Common myeloid progenitor, CD34-positive (primary cell): ENCODE results near the gene SVOP.
"Not testable (repeated sequence)": the region's sequence is repeated elsewhere in the genome, so short reads cannot be mapped to it uniquely, and the experiment has no call there.

Experiments
- CTCF ChIA-PET: fragments of 350-600 bp; sonication (Branson Sonifier 250); formaldehyde crosslinking; loops from one replicate; lab custom pipeline; 2021; ENCODE audit warnings: antibody characterized with exemption; lab: Charles Lee
- POLR2A ChIA-PET: fragments of 350-600 bp; sonication (Branson Sonifier 250); formaldehyde crosslinking; loops from one replicate; lab custom pipeline; 2021; ENCODE audit warnings: antibody characterized with exemption; lab: Charles Lee
- DNase-seq, 3 donors: peaks; one replicate each; pipeline versions ENCODE4 v3.0.0 to v3.0.0-alpha.2; 2013
- H3K27ac ChIP-seq, 2 experiments: 1 replicate in 1 of 2; 2 replicates in 1 of 2; pipeline ENCODE4 v1.7.0; 2013; ENCODE audit warnings: inconsistent platforms in 2 of 2, low read length in 2 of 2, mild to moderate bottlenecking in 2 of 2, low read depth in 1 of 2, moderate library complexity in 1 of 2; ENCODE audit not compliant: severe bottlenecking in 2 of 2, insufficient read depth in 1 of 2, poor library complexity in 1 of 2
- H3K27me3 ChIP-seq, 5 experiments: replicated peaks in 2 of 5; 1 replicate in 3 of 5; 2 replicates in 2 of 5; pipeline versions ENCODE4 v1.6.1 to v1.7.0; 2013; ENCODE audit warnings: low read length in 4 of 5, mild to moderate bottlenecking in 2 of 5, moderate library complexity in 2 of 5, inconsistent platforms in 1 of 5; ENCODE audit not compliant: insufficient read depth in 5 of 5, control insufficient read depth in 4 of 5
- H3K36me3 ChIP-seq, 4 experiments: 1 replicate in 2 of 4; 2 replicates in 2 of 4; pipeline versions ENCODE4 v1.6.1 to v1.7.0; 2013; ENCODE audit warnings: low read length in 3 of 4, control low read depth in 1 of 4, mild to moderate bottlenecking in 1 of 4; ENCODE audit not compliant: control insufficient read depth in 4 of 4, insufficient read depth in 4 of 4
- H3K4me1 ChIP-seq, 4 experiments: 1 replicate in 3 of 4; 2 replicates in 1 of 4; pipeline versions ENCODE4 v1.6.1 to v1.7.1; 2013; ENCODE audit warnings: low read length in 3 of 4, mild to moderate bottlenecking in 3 of 4, control low read depth in 1 of 4, inconsistent platforms in 1 of 4, moderate library complexity in 1 of 4; ENCODE audit not compliant: control insufficient read depth in 4 of 4, insufficient read depth in 4 of 4; ENCODE audit errors: control extremely low read depth in 1 of 4
- H3K4me3 ChIP-seq, 7 experiments: 1 replicate in 4 of 7; 2 replicates in 3 of 7; pipeline versions ENCODE4 v1.5.1 to v1.7.0; 2013; ENCODE audit warnings: mild to moderate bottlenecking in 7 of 7, low read length in 6 of 7, moderate library complexity in 6 of 7, inconsistent platforms in 2 of 7, low read depth in 2 of 7, control low read depth in 1 of 7; ENCODE audit not compliant: insufficient read depth in 4 of 7, control insufficient read depth in 1 of 7; ENCODE audit errors: extremely low read depth in 1 of 7
- H3K9me3 ChIP-seq, 5 experiments: 1 replicate in 4 of 5; 2 replicates in 1 of 5; pipeline versions ENCODE4 v1.6.1 to v1.7.1; 2013; ENCODE audit warnings: low read length in 4 of 5, mild to moderate bottlenecking in 2 of 5, inconsistent platforms in 1 of 5, low read depth in 1 of 5, moderate library complexity in 1 of 5; ENCODE audit not compliant: control insufficient read depth in 4 of 5, insufficient read depth in 2 of 5; ENCODE audit errors: control extremely low read depth in 1 of 5
- WGBS: methylation state at CpG from one replicate; pipeline ENCODE4 v1.1.5; 2013; ENCODE audit not compliant: insufficient coverage; 5-methylcytosine and 5-hydroxymethylcytosine counted together

The SVOP gene

DNA sequence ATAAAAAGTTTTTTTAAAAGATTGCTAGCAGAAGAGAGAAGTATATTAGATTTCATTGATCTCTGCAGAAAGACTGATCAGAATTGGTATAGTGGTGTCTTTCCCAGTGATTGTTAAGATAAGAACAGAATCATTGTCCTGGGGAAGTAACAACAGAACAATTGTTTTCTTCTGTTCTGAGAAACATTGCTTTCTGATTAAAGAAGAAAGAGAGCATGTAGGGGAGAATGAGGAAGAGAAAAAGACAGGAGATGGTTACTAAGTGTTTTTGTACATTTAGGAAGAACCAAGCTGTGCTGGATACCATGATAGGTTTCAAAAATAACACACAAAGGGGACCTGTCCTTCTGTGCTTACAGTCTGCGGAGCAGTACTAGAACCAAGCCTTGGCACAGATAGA lies 36.5 kb upstream of the SVOP start:
- Histone ChIP-seq H3K27ac (no peak overlapping the region), H3K4me3 (no peak overlapping the region), H3K36me3 (peaks cover 0 to 15% (median 8%) of the 10 kb centered on the region in 4 experiments), H3K4me1 (peaks cover 2 to 18% (median 12%) of the 10 kb centered on the region in 4 experiments), H3K27me3 (no peaks in the 10 kb centered on the region), H3K9me3 (no peaks in the 10 kb centered on the region)
- POLR2A ChIA-PET: no interaction called here
- CTCF ChIA-PET: no interaction called here
- no peak for DNase-seq
- 100% methylated on average over 1 of the region's 1 CpG for WGBS

DNA sequence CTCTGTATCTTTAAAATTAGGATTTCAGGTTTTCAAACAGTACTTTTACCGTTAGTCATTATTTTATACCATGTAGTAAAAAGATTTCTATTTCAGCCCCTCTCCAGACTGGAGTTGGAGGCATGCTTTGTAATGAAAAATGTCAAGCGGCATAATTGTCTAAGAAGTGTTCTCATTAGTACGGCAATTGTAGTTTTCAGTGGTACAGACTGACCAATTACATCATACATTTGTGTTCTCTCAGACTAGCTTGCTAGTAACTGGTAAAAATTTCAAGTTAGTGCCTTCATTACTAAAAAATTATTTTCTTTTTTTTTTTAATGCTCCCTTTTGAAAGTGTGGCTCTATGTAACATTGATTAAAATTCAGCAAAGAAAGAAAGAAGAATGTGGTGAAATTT lies 36.0 kb upstream of the SVOP start:
- Histone ChIP-seq H3K9me3 (no peaks in the 10 kb centered on the region), H3K27me3 (no peaks in the 10 kb centered on the region), H3K4me3 (no peak overlapping the region), H3K36me3 (peaks cover 0 to 15% (median 8%) of the 10 kb centered on the region in 4 experiments), H3K4me1 (peaks cover 4 to 22% (median 13%) of the 10 kb centered on the region in 4 experiments), H3K27ac (no peak overlapping the region)
- POLR2A ChIA-PET: no interaction called here
- CTCF ChIA-PET: no interaction called here
- no CpG with 5 or more reads among the region's 3 CpGs for WGBS
- no peak for DNase-seq

DNA sequence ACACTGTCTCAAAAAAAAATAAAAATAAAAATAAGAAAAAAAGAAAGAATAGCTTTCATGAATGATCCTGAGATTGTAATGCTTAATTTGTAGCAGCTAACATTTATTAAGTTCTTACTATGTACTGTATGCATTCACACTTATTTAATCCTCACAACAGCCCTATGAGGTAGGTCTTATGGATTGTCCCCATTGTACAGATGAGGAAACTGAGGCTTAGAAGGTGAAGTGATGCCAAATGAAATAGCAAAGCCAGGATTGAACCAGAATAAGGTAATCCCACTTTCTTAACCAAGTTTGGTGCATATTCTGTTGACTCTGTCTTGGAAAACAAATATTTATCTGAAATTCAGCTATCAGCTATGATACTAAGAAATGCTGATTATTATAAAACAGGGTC lies 33.7 kb upstream of the SVOP start:
- H3K4me3 ChIP-seq: peak overlapping the region in 1 of 7 experiments; percentile 96
- H3K9me3 ChIP-seq: no peaks in the 10 kb centered on the region
- H3K4me1 ChIP-seq: peaks cover 4 to 24% (median 14%) of the 10 kb centered on the region in 4 experiments
- H3K27ac ChIP-seq: peak overlapping the region in 1 of 2 experiments; percentile 88
- peak in 2 of 3 donors; percentile 4 to 9 for DNase-seq
- peaks cover 0 to 11% (median 7%) of the 10 kb centered on the region in 4 experiments for H3K36me3 ChIP-seq
- no peaks in the 10 kb centered on the region for H3K27me3 ChIP-seq
- ChIA-PET CTCF (interaction anchor here (1.2 to 2.6 kb wide), 5 partner anchors 10 to 57 kb away, joined by 3 to 9 read pairs (median 4); partner anchors contain the start of gene ALKBH2), POLR2A (no interaction called here)

DNA sequence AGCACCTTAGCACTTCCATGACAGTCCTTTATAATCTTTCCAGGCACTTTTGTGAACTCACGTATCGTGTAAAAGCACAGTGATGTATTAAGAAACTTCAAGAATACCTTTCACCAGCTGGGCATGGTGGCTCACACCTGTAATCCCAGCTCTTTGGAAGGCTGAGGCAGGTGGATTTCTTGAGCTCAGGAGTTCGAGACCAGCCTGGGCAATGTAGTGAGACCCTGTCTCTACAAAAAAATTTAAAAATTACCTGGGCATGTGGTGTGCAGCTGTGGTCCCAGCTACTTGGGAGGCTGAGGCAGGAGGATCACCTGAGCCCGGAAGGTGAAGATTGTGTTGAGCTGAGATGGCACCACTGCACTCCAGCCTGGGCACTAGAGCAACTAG lies 33.3 kb upstream of the SVOP start:
- peak overlapping the region in 6 of 7 experiments; percentile 88 to 98 (median 96) for H3K4me3 ChIP-seq

DNA sequence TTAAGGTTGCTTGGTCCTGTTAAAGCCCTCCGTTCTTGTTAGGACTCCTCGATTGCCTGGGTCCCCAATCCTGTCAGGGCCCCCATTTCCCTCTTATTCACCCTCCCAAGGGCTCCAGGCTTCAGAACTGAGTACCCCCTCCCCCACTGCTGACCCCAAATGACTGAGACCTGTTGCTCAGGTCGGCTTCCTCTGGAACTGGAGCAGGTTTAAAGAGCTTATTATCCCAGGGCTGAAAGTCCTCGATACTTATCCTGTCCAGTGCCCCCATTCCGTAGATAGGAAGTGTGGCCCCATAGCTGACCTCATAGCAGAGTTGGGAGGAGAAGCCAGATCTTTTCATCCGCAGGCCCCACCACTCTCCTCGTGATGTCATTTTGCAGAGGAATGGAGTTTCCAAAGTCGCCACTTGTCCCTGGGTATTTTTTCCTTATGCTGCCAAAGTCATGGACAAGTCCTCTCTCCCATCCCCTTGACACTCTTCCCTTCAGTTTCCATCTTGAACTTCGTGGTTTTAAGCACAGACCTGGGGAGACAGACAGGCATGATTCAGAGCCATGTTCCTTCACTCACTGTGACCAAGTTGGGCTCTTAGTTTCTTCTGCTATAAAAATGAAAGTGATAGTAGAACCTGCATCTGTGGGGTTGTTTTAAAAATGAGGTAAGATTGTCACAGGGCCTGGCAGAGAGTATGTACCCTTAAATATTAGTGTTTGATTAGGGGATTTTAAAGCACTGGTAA lies 32.7 kb upstream of the SVOP start:
- POLR2A ChIA-PET: no interaction called here
- CTCF ChIA-PET: interaction anchor here (1.2 to 2.6 kb wide), 3 partner anchors 16 to 58 kb away, joined by 3 to 9 read pairs (median 4); partner anchors contain the start of gene ALKBH2
- DNase-seq: peak; percentile 43 to 73 (median 68)
- peaks cover 4 to 24% (median 14%) of the 10 kb centered on the region in 4 experiments for H3K4me1 ChIP-seq
- H3K27me3 ChIP-seq: no peaks in the 10 kb centered on the region
- 28% methylated on average over 8 of the region's 9 CpGs for WGBS
- H3K4me3 ChIP-seq: peak overlapping the region; percentile 85 to 98 (median 96)
- peak overlapping the region; percentile 69 to 88 for H3K27ac ChIP-seq
- peaks cover 0 to 7% (median 5%) of the 10 kb centered on the region in 4 experiments for H3K36me3 ChIP-seq
- H3K9me3 ChIP-seq: no peaks in the 10 kb centered on the region

More for the DNA sequence above, 33.3 kb upstream of the SVOP start:
- DNase-seq, POLR2A ChIA-PET, H3K9me3 ChIP-seq, H3K27me3 ChIP-seq: not testable (repeated sequence)
- WGBS: 73% methylated on average over 3 of the region's 4 CpGs
- H3K36me3 ChIP-seq: peaks cover 0 to 11% (median 7%) of the 10 kb centered on the region in 4 experiments
- CTCF ChIA-PET: interaction anchor here (1.2 to 2.6 kb wide), 5 partner anchors 10 to 58 kb away, joined by 3 to 9 read pairs (median 4); partner anchors contain the start of gene ALKBH2
- peak overlapping the region in 1 of 2 experiments; percentile 88 for H3K27ac ChIP-seq
- peaks cover 4 to 24% (median 14%) of the 10 kb centered on the region in 4 experiments for H3K4me1 ChIP-seq

DNA sequence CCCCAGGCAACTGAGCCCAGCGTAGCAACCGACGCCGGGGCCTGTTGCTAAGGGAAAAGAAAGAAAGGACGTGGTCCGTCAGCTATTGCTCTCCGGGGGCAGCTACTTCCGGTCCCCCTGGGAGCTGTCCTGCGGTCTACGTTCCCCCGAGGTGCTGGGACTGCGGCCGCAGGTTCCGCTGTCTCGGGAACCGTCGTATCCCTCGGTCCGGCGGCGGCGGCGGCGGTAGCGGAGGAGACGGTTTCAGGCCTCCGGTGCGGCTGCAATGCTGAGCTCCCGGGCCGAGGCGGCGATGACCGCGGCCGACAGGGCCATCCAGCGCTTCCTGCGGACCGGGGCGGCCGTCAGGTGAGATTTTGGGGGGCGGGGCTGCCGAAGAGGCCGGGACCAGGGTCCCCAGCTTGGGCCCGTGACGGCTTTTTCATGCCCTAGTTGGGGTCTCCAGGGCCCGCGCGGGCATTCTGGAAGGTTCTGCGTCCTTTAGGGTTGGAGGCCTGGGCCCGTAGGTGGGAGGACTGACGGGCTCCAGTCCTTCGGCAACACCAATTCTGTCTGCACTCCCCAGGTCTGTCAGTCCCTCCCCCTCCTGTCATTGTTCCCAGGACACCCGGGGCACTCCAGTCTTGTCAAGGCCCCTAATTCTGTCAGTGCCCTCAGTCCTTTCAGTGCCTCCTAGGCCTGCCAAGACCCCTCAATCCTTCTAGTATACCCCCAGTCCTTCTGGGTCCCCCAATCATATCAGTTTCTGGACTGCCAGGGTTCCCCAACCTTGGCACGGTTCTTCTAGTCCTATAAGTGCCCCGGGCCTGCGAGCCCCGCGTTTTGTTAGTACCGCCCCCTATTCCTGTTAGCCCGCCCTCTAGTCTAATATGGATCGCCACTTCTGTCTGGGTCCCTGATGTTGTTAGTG lies 31.8 kb upstream of the SVOP start, which contains the start of gene USP30:
Gene USP30 (plus strand): TSS at position 163 of the 910 bp plus-strand sequence. CDS start 103 bp downstream, at position 266.
- 0% methylated on average over 40 of the region's 61 CpGs for WGBS
- CTCF ChIA-PET: interaction anchor here (0.8 to 2.6 kb wide), 2 partner anchors 41 to 102 kb away, joined by 3 to 9 read pairs; partner anchors contain the start of gene ALKBH2

More for the DNA sequence above, 31.8 kb upstream of the SVOP start, which contains the start of gene USP30:
- Histone ChIP-seq H3K9me3 (no peaks in the 10 kb centered on the region), H3K27ac (peak within 1 kb of the TSS; percentile 69 to 88), H3K4me1 (peaks cover 4 to 24% (median 14%) of the 10 kb centered on the region in 4 experiments), H3K27me3 (no peaks in the 10 kb centered on the region), H3K4me3 (peak within 1 kb of the TSS; percentile 85 to 98 (median 96)), H3K36me3 (peaks cover 0 to 3% (median 2%) of the 10 kb centered on the region in 4 experiments)
- POLR2A ChIA-PET: no interaction called here
- peak; percentile 92 to 94 (median 93) for DNase-seq
